IPS DF 6.9 (cell line): ENCODE measurements around the gene MYO1G.

Experiments used
- DNase-seq: peaks from one replicate; pipeline ENCODE4 v3.0.0-alpha.2; 2013; ENCODE audit warnings: low read depth, low spot score
- H3K27ac ChIP-seq: one replicate; pipeline ENCODE4 v1.5.1; 2013; ENCODE audit warnings: low read length, control low read depth
- H3K27me3 ChIP-seq: 2 replicates; pipeline ENCODE4 v1.6.1; 2013; ENCODE audit warnings: mild to moderate bottlenecking, low read length; ENCODE audit not compliant: control insufficient read depth, insufficient read depth
- H3K36me3 ChIP-seq: 2 replicates; pipeline ENCODE4 v1.6.1; 2013; ENCODE audit warnings: low read length; ENCODE audit not compliant: control insufficient read depth, insufficient read depth
- H3K4me1 ChIP-seq: 2 replicates; pipeline ENCODE4 v1.6.1; 2013; ENCODE audit warnings: low read length; ENCODE audit not compliant: control insufficient read depth, insufficient read depth
- H3K4me3 ChIP-seq: 2 replicates; pipeline ENCODE4 v1.5.1; 2013; ENCODE audit warnings: mild to moderate bottlenecking, low read length
- H3K9me3 ChIP-seq: 2 replicates; pipeline ENCODE4 v1.6.1; 2013; ENCODE audit warnings: low read length, inconsistent platforms; ENCODE audit not compliant: control insufficient read depth, insufficient read depth
- WGBS: extraction: QIAGEN DNeasy Blood & Tissue Kit; methylation state at CpG from one replicate; pipeline ENCODE4 v1.1.7; 2013; ENCODE audit warnings: mixed read lengths, missing lambda C conversion rate; ENCODE audit not compliant: insufficient read length, insufficient coverage; 5-methylcytosine and 5-hydroxymethylcytosine counted together

Gene MYO1G

DNA sequence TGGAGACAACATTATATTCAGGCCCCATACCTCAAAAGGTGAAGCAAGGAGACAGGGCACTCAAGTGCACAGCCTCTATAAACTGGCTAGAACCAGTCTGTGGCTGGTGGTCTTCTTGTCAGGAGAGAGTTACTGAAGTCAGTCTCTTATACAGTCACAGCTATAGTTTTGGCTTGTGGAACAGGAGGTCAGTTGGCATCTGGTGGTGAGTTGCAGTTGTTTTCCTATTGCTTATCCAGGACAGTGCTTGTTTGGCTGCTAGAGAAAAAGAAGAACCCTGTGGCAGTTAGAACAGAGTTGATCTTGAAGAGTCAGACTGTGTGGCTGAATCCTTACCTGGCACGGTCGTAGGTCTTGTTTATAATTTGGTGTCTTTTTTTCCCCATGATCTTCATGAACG is 38.4 kb upstream of the MYO1G start:
- DNase-seq, result no peak
- no peaks in the 10 kb centered on the region; the same call in 1 of the 2 replicates for H3K4me1 ChIP-seq
- no CpG with 5 or more reads among the region's 3 CpGs for WGBS
- no peak overlapping the region for H3K4me3 ChIP-seq
- H3K9me3 ChIP-seq, result no peaks in the 10 kb centered on the region
- H3K27me3 ChIP-seq, result no peaks in the 10 kb centered on the region
- no peak overlapping the region for H3K27ac ChIP-seq
- H3K36me3 ChIP-seq, result no peaks in the 10 kb centered on the region

DNA sequence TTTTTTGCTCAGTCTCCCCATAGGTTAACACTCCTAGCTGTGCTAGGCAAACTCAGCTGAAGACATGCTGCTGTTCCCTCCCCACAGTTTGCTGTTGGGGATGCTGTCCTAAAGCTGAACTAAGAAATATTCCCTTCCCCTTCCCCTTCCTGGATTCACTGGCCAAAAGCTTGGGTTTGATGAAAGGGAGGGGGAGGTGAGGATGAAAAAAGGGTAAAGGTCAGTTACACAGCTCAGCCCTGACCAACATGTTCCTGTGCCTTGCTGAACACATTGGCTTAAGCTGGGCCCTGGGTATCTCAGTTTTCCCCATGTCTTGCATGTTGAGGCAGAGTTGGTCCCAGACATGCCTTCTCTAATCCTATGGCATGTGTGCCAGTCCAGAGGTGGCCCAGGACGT is 36.5 kb upstream of the MYO1G start:
- no peaks in the 10 kb centered on the region for H3K9me3 ChIP-seq

DNA sequence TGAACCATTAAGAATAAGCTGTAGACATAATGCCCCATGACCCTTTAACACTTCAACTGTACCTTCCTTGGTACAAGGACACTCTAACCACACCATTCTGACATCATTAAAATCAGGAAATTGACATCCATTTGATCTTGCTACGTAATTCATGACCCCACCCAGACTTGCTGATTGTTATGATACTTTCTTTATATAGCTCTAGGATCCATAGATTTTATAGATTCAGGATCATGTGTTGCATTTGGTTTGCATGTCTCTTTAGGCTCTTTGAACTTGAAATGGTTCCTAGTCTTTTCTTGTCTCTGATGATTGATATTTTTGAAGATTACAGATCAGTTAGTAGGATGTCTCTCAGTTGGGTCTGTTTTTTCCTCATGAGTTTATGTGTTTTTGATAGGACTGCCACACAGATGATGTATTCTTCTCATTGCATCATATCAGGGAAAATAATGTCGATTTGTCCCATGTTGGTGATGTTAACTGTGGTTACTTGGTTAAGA is 34.7 kb upstream of the MYO1G start:
- H3K9me3 ChIP-seq, result no peaks in the 10 kb centered on the region
- H3K36me3 ChIP-seq, result no peaks in the 10 kb centered on the region
- no CpG with 5 or more reads among the region's 2 CpGs for WGBS
- no peaks in the 10 kb centered on the region for H3K27me3 ChIP-seq
- no peak overlapping the region for H3K27ac ChIP-seq
- DNase-seq, result no peak
- H3K4me3 ChIP-seq, result no peak overlapping the region
- no peaks in the 10 kb centered on the region; the same call in 1 of the 2 replicates for H3K4me1 ChIP-seq

More for the DNA sequence above, 36.5 kb upstream of the MYO1G start:
- no peak for DNase-seq
- Histone ChIP-seq H3K27me3 (no peaks in the 10 kb centered on the region), H3K4me3 (no peak overlapping the region), H3K36me3 (no peaks in the 10 kb centered on the region), H3K27ac (no peak overlapping the region), H3K4me1 (no peaks in the 10 kb centered on the region; the same call in 1 of the 2 replicates)
- no CpG with 5 or more reads among the region's 1 CpG for WGBS

DNA sequence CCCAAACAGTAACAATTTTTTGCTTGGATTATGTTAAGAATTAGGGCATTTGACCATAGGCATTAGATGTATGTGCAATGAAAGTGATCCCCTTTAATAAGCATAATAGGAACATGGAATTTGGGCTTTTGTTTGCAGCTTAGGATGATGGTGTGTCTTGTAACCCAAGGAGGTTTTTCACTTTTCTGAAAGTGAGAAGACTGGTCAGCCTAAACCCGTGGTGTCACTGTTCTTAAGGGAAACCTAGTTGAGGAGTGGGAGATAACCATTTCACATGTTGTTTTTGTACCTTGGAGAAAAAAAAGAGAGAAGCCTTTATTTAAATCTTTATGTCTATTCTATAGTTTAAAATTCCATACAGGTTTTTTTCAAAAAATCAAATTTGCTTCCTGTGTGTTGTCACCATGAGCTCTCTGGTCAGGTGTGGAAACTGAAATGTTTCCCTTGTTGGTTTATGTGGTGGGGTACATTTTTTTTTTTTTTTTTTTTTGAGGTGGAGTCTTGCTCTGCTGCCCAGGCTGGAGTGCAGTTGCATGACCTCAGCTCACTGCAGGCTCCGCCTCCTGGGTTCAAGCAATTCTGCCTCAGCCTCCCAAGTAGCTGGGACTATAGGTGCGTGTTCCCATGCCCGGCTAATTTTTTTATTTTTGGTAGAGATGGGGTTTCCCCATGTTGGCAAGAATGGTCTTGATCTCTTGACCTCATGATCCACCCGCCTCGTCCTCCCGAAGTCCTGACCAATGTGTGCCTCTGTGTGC is 28.9 kb upstream of the MYO1G start:
- no peaks in the 10 kb centered on the region for H3K9me3 ChIP-seq
- DNase-seq, result no peak
- H3K27ac ChIP-seq, result no peak overlapping the region
- H3K27me3 ChIP-seq, result no peaks in the 10 kb centered on the region
- no peaks in the 10 kb centered on the region for H3K4me1 ChIP-seq
- WGBS, result no CpG with 5 or more reads among the region's 7 CpGs
- no peak overlapping the region for H3K4me3 ChIP-seq
- no peaks in the 10 kb centered on the region for H3K36me3 ChIP-seq

DNA sequence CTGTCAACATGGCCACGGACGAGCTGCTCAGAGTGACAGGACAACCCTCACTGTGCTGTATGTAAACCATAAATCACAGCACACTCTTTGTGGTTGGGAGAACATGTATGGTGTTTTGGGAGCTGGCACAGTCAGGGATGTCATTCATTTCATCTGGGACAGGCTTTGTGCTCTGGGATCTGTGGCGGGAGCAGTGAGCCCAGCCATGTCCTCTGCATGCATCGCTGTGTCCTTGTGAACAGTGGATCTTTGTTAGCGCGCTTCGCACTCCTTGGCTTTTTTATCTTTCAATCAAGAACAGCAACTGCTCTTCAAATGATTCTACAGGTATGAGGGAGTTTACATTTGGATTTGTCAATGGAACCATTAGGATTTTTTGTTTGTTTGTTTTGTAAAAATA is 28.3 kb upstream of the MYO1G start:
- DNase-seq, result no peak
- H3K4me1 ChIP-seq, result no peaks in the 10 kb centered on the region
- no CpG with 5 or more reads among the region's 7 CpGs for WGBS
- no peaks in the 10 kb centered on the region for H3K36me3 ChIP-seq
- H3K27ac ChIP-seq, result no peak overlapping the region
- H3K27me3 ChIP-seq, result no peaks in the 10 kb centered on the region
- no peaks in the 10 kb centered on the region for H3K9me3 ChIP-seq
- no peak overlapping the region for H3K4me3 ChIP-seq

DNA sequence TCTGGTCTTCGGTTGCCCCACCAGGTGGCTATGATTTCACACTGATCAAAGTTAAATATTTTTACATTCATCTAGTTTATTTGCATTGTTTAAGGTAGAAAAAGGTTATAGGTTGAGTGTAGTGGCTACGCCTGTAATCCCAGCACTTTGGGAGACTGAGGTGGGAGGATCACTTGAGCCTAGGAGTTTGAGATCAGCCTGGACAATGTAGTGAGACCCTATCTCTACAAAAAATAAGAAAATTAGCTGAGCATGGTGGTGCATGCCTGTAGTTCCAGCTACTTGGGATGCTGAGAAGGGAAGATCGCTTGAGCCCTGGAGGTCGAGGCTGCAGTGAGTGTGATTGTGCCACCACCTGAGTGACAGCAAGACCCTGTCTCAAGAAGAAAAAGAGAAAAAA is 25.0 kb upstream of the MYO1G start:
- no peak overlapping the region for H3K27ac ChIP-seq
- H3K36me3 ChIP-seq, result no peaks in the 10 kb centered on the region
- DNase-seq, result no peak
- H3K27me3 ChIP-seq, result no peaks in the 10 kb centered on the region
- H3K4me3 ChIP-seq, result no peak overlapping the region
- H3K9me3 ChIP-seq, result no peaks in the 10 kb centered on the region
- no peaks in the 10 kb centered on the region for H3K4me1 ChIP-seq
- WGBS, result no CpG with 5 or more reads among the region's 4 CpGs

DNA sequence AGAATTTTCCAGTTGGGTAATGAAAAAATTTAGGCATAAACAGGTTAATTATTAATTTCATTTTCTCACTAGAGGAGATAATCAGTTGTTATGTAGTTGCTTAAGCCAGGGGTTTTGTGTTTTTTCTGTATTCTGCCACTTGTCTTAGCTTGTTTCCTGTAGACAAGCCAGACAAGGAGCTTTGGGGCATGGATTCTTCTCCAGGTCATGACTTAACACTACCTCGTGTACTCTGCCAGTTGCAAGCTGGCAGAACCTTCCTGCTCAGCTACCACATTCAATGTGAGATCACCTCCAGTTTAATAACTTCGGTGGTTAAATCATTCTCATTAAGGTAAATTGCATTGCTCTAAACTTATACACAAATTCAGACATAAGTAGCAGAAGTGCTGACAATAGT is 23.0 kb upstream of the MYO1G start:
- DNase-seq, result no peak
- H3K36me3 ChIP-seq, result no peaks in the 10 kb centered on the region

DNA sequence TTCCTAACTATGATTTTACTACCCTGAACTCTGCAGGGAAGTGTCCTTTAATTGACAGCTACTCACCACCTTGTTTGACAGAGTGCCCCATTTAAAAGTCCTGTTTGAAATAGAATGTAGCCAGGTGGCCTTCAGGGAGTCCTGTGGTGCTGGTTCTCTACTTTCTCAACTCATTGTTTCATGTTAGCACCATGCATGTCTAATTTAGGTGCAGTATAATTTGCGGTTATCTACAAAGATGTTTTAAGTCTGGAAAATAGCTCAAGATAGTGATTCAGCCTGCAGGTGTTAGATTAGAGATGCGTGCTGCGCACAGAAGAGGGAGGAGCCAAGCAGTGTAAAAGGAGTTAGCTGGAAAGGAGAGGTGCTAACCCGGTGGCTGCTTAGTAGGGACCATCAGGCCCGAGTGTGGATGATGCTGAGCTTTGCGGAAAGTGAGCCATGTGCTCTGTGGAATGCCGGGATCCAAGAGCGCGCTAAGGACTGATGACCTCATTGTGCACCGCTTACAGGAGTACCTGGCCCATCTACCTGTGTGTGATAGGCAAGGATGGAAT is 22.4 kb upstream of the MYO1G start:
- Histone ChIP-seq H3K36me3 (no peaks in the 10 kb centered on the region), H3K4me1 (no peaks in the 10 kb centered on the region), H3K9me3 (no peaks in the 10 kb centered on the region), H3K27me3 (no peaks in the 10 kb centered on the region), H3K4me3 (peak overlapping the region; percentile 3; the same call in 1 of the 2 replicates), H3K27ac (no peak overlapping the region)
- WGBS, result no CpG with 5 or more reads among the region's 10 CpGs
- no peak for DNase-seq

More for the DNA sequence above, 23.0 kb upstream of the MYO1G start:
- H3K27ac ChIP-seq, result no peak overlapping the region
- WGBS, result no CpG with 5 or more reads among the region's 2 CpGs
- no peak overlapping the region for H3K4me3 ChIP-seq
- H3K4me1 ChIP-seq, result no peaks in the 10 kb centered on the region
- H3K27me3 ChIP-seq, result no peaks in the 10 kb centered on the region
- H3K9me3 ChIP-seq, result no peaks in the 10 kb centered on the region

DNA sequence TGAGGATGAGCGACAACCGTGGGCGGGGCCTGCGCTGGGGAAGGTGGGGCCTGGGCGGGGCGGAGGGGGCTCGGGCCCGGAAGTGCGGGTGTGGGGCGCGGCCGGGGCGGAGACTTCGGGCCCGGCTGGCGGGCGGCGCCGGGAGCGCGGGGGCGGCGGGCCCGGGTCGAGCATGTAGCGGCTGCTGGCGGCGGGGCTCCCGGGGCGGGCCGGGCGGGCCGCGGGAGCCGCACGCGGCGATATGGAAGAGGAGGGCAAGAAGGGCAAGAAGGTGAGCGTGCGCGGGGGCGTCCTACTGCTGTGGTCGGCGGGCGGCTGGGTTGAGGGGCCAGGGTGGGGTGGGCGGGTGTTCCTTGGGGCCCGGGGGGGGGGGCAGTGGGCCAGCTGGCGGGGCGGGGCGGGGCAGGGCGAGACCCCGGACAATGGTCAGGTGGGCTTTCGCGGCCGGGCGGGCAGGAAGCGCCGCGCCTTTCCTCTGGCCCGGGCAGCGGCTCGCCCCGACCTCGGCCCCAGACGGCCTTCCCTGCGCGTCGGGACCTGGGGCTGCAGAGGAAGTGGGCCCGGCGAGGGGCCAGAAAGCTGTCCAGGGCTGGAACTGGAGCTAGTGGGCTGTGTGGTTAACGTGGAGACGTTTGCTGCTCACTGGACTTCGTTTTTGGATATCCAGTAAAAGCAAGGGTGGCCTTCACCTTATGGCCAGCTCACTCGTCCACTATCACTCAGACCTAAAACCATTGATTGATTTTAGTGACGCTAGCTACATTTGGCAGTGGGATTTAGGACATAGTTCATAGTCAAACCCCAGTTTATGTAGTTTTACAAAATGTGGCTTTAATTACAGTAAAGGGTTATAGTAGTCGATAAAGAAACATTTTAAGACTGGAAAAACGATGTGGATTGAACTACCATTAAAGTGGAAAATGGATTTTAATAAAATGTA is 21.5 kb upstream of the MYO1G start, which contains the start of gene CCM2:
CCM2 (plus strand) TSS at position 109 of the 940 bp plus-strand sequence; CDS start at position 242, 133 bp downstream.
- H3K4me1 ChIP-seq, result no peaks in the 10 kb centered on the region
- DNase-seq, result no peak
- peak within 1 kb of the TSS; percentile 81 for H3K4me3 ChIP-seq

More for the DNA sequence above, 21.5 kb upstream of the MYO1G start, which contains the start of gene CCM2:
- Histone ChIP-seq H3K27ac (no peak within 1 kb of the TSS), H3K27me3 (no peaks in the 10 kb centered on the region), H3K9me3 (no peaks in the 10 kb centered on the region), H3K36me3 (no peaks in the 10 kb centered on the region)
- no CpG with 5 or more reads among the region's 77 CpGs for WGBS
